ENCODE measurements around the gene RNPS1. TPM values are rescaled to one million over a fixed set of nuclear protein-coding genes. Genes with fewer than 3 reads are reported as not detected.

The RNPS1 gene
- total RNA-seq, 5 donors from 2014 or later (not counting 1 experiment from before 2014, with no cell fraction given): 163 to 203 (median 181) TPM

GRCh38 chr16:2206780-2207433 lies 61.0 kb downstream of the RNPS1 start:
- no peak overlapping the region for H3K27ac ChIP-seq (ENCODE audit: low read length)
- peaks cover 21 to 23% (median 22%) of the 10 kb centered on the region in 3 donors for H3K4me1 Mint-ChIP-seq
- WGBS (ENCODE audit: insufficient coverage): 93% methylated on average over 20 of the region's 23 CpGs
- ATAC-seq (replicated peaks in 1 of 4) (no peak), DNase-seq (no peak)
- no peaks in the 10 kb centered on the region for H3K9me3 ChIP-seq
- peaks cover 4 to 27% of the 10 kb centered on the region in 2 experiments for H3K4me1 ChIP-seq (ENCODE audit: control insufficient read depth in 1 of 2, extremely low read depth in 1 of 2, insufficient read depth in 2 of 2, low read length in 2 of 2)
- peaks cover 9% of the 10 kb centered on the region for H3K36me3 Mint-ChIP-seq
- ChIA-PET POLR2A (no interaction called here), CTCF (no interaction called here)
- peaks cover 7 to 30% of the 10 kb centered on the region in 2 donors for H3K36me3 ChIP-seq (ENCODE audit: control insufficient read depth in 2 of 2, extremely low read depth in 1 of 2, insufficient read depth in 1 of 2, low read length in 1 of 2)
- no peaks in the 10 kb centered on the region for H3K27me3 ChIP-seq (replicated peaks in 1 of 2; ENCODE audit: control insufficient read depth in 2 of 2, extremely low read depth in 1 of 2, insufficient read depth in 2 of 2, low read length in 1 of 2)
- no peaks in the 10 kb centered on the region for H3K9me3 Mint-ChIP-seq
- peak overlapping the region; percentile 69 to 78 (median 73) for H3K4me3 Mint-ChIP-seq
- H3K27me3 Mint-ChIP-seq: no peaks in the 10 kb centered on the region
- peak overlapping the region in 1 of 2 donors; percentile 76 for H3K27ac Mint-ChIP-seq
- no peak overlapping the region for H3K4me3 ChIP-seq (ENCODE audit: control insufficient read depth in 1 of 2, extremely low read depth in 1 of 2, low read length in 1 of 2)

- DNase-seq (no peak), ATAC-seq (replicated peaks in 1 of 4) (no peak)
- H3K27ac Mint-ChIP-seq: peak overlapping the region; percentile 76 to 86
- Histone ChIP-seq H3K36me3 (ENCODE audit: control insufficient read depth in 2 of 2, extremely low read depth in 1 of 2, insufficient read depth in 1 of 2, low read length in 1 of 2) (peaks cover 5 to 29% of the 10 kb centered on the region in 2 donors), H3K27ac (ENCODE audit: low read length) (peak overlapping the region; percentile 62), H3K4me3 (ENCODE audit: control insufficient read depth in 1 of 2, extremely low read depth in 1 of 2, low read length in 1 of 2) (peak overlapping the region; percentile 55 to 87), H3K9me3 (no peaks in the 10 kb centered on the region), H3K27me3 (replicated peaks in 1 of 2; ENCODE audit: control insufficient read depth in 2 of 2, extremely low read depth in 1 of 2, insufficient read depth in 2 of 2, low read length in 1 of 2) (no peaks in the 10 kb centered on the region), H3K4me1 (ENCODE audit: control insufficient read depth in 1 of 2, extremely low read depth in 1 of 2, insufficient read depth in 2 of 2, low read length in 2 of 2) (peaks cover 4 to 24% of the 10 kb centered on the region in 2 experiments)
- WGBS (ENCODE audit: insufficient coverage): 86% methylated on average over 14 of the region's 18 CpGs
- ChIA-PET POLR2A (no interaction called here), CTCF (no interaction called here)
- peaks cover 21 to 23% (median 22%) of the 10 kb centered on the region in 3 donors for H3K4me1 Mint-ChIP-seq
- no peaks in the 10 kb centered on the region for H3K27me3 Mint-ChIP-seq
- peak overlapping the region; percentile 69 to 78 (median 73) for H3K4me3 Mint-ChIP-seq
- H3K36me3 Mint-ChIP-seq: peaks cover 6% of the 10 kb centered on the region
- no peaks in the 10 kb centered on the region for H3K9me3 Mint-ChIP-seq
Observed at GRCh38 chr16:2206420-2206779, 61.5 kb downstream of the RNPS1 start.

GRCh38 chr16:2205967-2206313 lies 62.0 kb downstream of the RNPS1 start:
- Histone ChIP-seq H3K9me3 (no peaks in the 10 kb centered on the region), H3K27me3 (replicated peaks in 1 of 2; ENCODE audit: control insufficient read depth in 2 of 2, extremely low read depth in 1 of 2, insufficient read depth in 2 of 2, low read length in 1 of 2) (no peaks in the 10 kb centered on the region), H3K36me3 (ENCODE audit: control insufficient read depth in 2 of 2, extremely low read depth in 1 of 2, insufficient read depth in 1 of 2, low read length in 1 of 2) (peaks cover 5 to 29% of the 10 kb centered on the region in 2 donors), H3K27ac (ENCODE audit: low read length) (peak overlapping the region; percentile 62), H3K4me1 (ENCODE audit: control insufficient read depth in 1 of 2, extremely low read depth in 1 of 2, insufficient read depth in 2 of 2, low read length in 2 of 2) (peaks cover 4 to 24% of the 10 kb centered on the region in 2 experiments), H3K4me3 (ENCODE audit: control insufficient read depth in 1 of 2, extremely low read depth in 1 of 2, low read length in 1 of 2) (peak overlapping the region; percentile 55 to 87)
- POLR2A ChIA-PET: interaction anchor here in 1 of 2 donors (0.5 kb wide), 1 partner anchor 875 kb away, joined by 3 read pairs; no protein-coding TSS in a partner anchor
- Mint-ChIP-seq H3K27ac (peak overlapping the region; percentile 76 to 86), H3K36me3 (peaks cover 6% of the 10 kb centered on the region), H3K4me3 (peak overlapping the region; percentile 69 to 78 (median 73)), H3K27me3 (no peaks in the 10 kb centered on the region), H3K4me1 (peaks cover 21 to 23% (median 22%) of the 10 kb centered on the region in 3 donors), H3K9me3 (no peaks in the 10 kb centered on the region)
- ATAC-seq (replicated peaks in 1 of 4) (peak in 1 of 4 experiments; percentile 5), DNase-seq (no peak)
- 21% methylated on average over 15 of the region's 16 CpGs for WGBS (ENCODE audit: insufficient coverage)
- CTCF ChIA-PET: interaction anchor here in 1 of 2 donors (1.0 kb wide), 1 partner anchor 51 kb away, joined by 3 read pairs; no protein-coding TSS in a partner anchor

- Histone ChIP-seq H3K4me1 (ENCODE audit: control insufficient read depth in 1 of 2, extremely low read depth in 1 of 2, insufficient read depth in 2 of 2, low read length in 2 of 2) (peaks cover 4 to 24% of the 10 kb centered on the region in 2 experiments), H3K9me3 (no peaks in the 10 kb centered on the region), H3K27ac (ENCODE audit: low read length) (peak within 1 kb of the TSS; percentile 90), H3K4me3 (ENCODE audit: control insufficient read depth in 1 of 2, extremely low read depth in 1 of 2, low read length in 1 of 2) (peak within 1 kb of the TSS; percentile 55 to 87), H3K27me3 (replicated peaks in 1 of 2; ENCODE audit: control insufficient read depth in 2 of 2, extremely low read depth in 1 of 2, insufficient read depth in 2 of 2, low read length in 1 of 2) (no peaks in the 10 kb centered on the region), H3K36me3 (ENCODE audit: control insufficient read depth in 2 of 2, extremely low read depth in 1 of 2, insufficient read depth in 1 of 2, low read length in 1 of 2) (peaks cover 5 to 29% of the 10 kb centered on the region in 2 donors)
- Mint-ChIP-seq H3K4me3 (peak within 1 kb of the TSS; percentile 76 to 80 (median 78)), H3K4me1 (peaks cover 21 to 23% (median 22%) of the 10 kb centered on the region in 3 donors), H3K9me3 (no peaks in the 10 kb centered on the region), H3K27me3 (peaks cover 0 to 1% of the 10 kb centered on the region in 2 donors), H3K36me3 (peaks cover 6% of the 10 kb centered on the region), H3K27ac (peak within 1 kb of the TSS; percentile 87 to 92)
- POLR2A ChIA-PET: interaction anchor here in 1 of 2 donors (0.5 kb wide), 1 partner anchor 874 kb away, joined by 3 read pairs; no protein-coding TSS in a partner anchor
- under 1% methylated on average over 80 of the region's 93 CpGs for WGBS (ENCODE audit: insufficient coverage)
- CTCF ChIA-PET: interaction anchor here in 1 of 2 donors (1.0 kb wide), 1 partner anchor 50 kb away, joined by 3 read pairs; no protein-coding TSS in a partner anchor
- DNase-seq (peak; percentile 81 to 97 (median 90)), ATAC-seq (replicated peaks in 1 of 4) (peak; percentile 82 to 91 (median 84))
Observed at GRCh38 chr16:2205104-2205966, 62.6 kb downstream of the RNPS1 start, which contains the start of gene MLST8. Gene MLST8 (plus strand): TSS chr16:2205454. CDS start chr16:2206086, 632 bp downstream.

GRCh38 chr16:2204416-2205103 lies 63.4 kb downstream of the RNPS1 start:
- H3K27me3 Mint-ChIP-seq: peaks cover 0 to 6% of the 10 kb centered on the region in 2 donors
- ATAC-seq (replicated peaks in 1 of 4): no peak
- no peak for DNase-seq
- peaks cover 5 to 26% of the 10 kb centered on the region in 2 donors for H3K36me3 ChIP-seq (ENCODE audit: control insufficient read depth in 2 of 2, extremely low read depth in 1 of 2, insufficient read depth in 1 of 2, low read length in 1 of 2)
- no peaks in the 10 kb centered on the region for H3K9me3 ChIP-seq
- ChIA-PET CTCF (no interaction called here), POLR2A (no interaction called here)
- H3K27ac Mint-ChIP-seq: peak overlapping the region; percentile 44 to 87
- H3K9me3 Mint-ChIP-seq: no peaks in the 10 kb centered on the region
- peak overlapping the region; percentile 55 to 87 for H3K4me3 ChIP-seq (ENCODE audit: control insufficient read depth in 1 of 2, extremely low read depth in 1 of 2, low read length in 1 of 2)
- peak overlapping the region; percentile 69 to 80 (median 78) for H3K4me3 Mint-ChIP-seq
- peaks cover 0 to 5% of the 10 kb centered on the region in 2 experiments for H3K27me3 ChIP-seq (replicated peaks in 1 of 2; ENCODE audit: control insufficient read depth in 2 of 2, extremely low read depth in 1 of 2, insufficient read depth in 2 of 2, low read length in 1 of 2)
- peaks cover 21 to 23% (median 22%) of the 10 kb centered on the region in 3 donors for H3K4me1 Mint-ChIP-seq
- 89% methylated on average over 10 of the region's 13 CpGs for WGBS (ENCODE audit: insufficient coverage)
- H3K4me1 ChIP-seq (ENCODE audit: control insufficient read depth in 1 of 2, extremely low read depth in 1 of 2, insufficient read depth in 2 of 2, low read length in 2 of 2): peaks cover 4 to 24% of the 10 kb centered on the region in 2 experiments
- H3K36me3 Mint-ChIP-seq: peaks cover 6% of the 10 kb centered on the region
- H3K27ac ChIP-seq (ENCODE audit: low read length): peak overlapping the region; percentile 90

All from T-cell (primary cell).